ENCODE results near the gene ZBTB5.
"Not testable (repeated sequence)": the region's sequence is repeated elsewhere in the genome, so short reads cannot be mapped to it uniquely, and the experiment has no call there.

ZBTB5 gene

GRCh38 chr9:37447111-37447510, 18.1 kb downstream of the ZBTB5 start:
- no peak for DNase-seq

- no peak for DNase-seq
Observed at GRCh38 chr9:37446401-37446800, 18.8 kb downstream of the ZBTB5 start.

GRCh38 chr9:37445832-37446231, 19.4 kb downstream of the ZBTB5 start:
- no peak for DNase-seq

DNA sequence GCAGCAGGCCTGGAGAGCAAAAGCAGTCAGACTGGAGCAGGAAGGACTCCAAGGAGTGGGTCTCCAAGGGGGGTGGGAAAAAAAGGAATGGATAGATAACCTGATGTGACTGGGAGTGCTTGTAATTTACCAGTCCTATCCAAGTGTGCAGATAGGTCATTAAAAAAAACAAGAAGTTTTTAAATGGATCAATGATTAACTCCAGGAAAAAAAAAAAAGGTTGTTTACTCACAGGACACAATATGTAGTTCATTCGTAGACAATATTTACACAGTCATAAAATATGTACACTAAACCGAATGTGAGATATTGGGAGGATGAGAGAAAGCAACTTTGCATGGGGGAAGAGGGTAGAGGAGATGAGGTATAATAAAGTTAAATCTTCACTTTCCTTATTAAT, 20.4 kb downstream of the ZBTB5 start:
- DNase-seq: no peak

- no peak for DNase-seq
Observed at GRCh38 chr9:37443566-37443965, 21.7 kb downstream of the ZBTB5 start.

- no peak for DNase-seq
Observed at GRCh38 chr9:37442556-37442955, 22.7 kb downstream of the ZBTB5 start.

DNA sequence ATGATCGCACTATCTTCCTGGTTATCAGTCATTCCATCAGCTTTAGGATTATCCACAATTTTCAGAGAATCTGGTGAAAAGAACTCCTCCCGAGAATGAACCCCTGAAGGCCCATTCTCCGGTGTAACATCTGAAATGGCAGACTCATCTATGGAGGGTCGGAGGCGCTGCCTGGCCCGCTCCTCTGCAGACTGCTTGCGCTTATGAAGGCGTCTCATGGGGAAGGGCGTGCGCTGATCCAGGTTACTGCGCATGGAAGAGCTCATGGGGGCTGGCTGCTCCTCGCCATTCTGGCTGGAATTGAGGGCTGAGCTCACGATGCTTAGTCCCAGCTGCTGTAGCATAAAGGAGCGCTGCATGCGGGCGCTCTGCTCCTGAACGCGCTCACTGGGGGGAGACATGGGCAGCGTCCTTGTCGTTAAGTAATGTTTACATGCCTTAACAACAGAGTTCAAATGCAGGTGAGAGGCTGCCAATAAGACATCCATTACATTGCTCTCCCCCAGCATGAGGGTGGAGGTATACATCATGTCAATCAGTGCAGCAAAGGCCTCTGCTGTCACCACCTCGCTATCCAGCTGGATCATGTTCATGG, 23.4 kb downstream of the ZBTB5 start:
- no peak for DNase-seq

DNA sequence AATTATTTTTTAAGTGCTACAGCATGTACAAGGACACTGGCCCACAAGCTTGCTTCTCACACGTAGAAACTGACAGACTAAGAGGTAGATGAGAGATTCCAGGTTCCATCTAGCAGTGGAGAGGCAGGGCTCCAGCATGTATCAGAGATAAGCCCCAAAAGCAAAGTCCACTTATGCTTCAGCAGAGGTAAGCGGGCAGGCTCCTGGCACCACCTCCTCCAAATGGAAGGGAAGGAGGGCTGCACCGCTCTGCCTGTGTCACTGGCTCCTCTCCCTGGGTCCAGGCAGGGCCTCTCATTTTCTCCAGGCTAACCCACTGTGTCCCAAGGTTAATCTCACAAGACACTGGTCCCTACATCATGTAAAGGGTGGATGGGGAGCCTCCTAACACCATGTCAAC, 26.9 kb downstream of the ZBTB5 start:
- DNase-seq: no peak

DNA sequence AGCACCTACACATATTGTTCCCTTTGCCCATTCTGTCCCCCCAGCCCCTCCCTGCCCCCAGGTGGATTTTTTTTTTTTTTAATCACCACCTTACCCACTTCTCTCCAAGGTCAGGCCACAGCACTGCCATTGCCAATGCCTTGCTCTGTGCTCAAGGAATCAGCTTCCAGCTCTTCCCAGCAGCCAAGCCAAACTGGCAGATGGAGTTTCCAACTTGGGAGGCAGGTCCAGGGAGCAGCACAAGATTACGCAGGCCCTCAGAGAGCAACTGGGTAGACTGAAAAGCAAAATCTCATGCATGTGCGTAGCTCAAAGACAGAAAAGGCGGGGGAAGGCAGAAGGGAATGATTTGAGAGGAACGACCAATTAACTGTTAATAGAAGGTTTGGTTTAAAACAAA, 27.6 kb downstream of the ZBTB5 start:
- DNase-seq: no peak

DNA sequence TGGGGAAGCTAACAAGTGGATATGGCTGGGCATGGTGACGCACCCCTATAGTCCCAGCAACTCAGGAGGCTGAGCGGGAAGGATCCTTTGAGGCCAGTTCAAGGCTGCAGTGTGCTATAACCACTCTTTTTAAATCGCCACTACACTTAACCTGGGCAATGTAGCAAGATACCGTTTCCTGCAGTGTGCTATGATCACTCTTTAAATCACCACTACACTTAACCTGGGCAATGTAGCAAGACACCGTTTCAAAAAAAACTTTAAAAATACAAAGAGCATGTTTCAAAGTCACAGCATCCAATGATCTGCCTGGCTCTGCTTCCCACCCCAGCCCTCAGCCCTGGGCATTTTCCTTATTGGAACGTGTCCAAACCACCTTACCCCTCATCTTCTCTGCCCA, 28.2 kb downstream of the ZBTB5 start:
- no peak for DNase-seq

- DNase-seq: no peak
Observed at GRCh38 chr9:37436540-37436939, 28.7 kb downstream of the ZBTB5 start.

DNA sequence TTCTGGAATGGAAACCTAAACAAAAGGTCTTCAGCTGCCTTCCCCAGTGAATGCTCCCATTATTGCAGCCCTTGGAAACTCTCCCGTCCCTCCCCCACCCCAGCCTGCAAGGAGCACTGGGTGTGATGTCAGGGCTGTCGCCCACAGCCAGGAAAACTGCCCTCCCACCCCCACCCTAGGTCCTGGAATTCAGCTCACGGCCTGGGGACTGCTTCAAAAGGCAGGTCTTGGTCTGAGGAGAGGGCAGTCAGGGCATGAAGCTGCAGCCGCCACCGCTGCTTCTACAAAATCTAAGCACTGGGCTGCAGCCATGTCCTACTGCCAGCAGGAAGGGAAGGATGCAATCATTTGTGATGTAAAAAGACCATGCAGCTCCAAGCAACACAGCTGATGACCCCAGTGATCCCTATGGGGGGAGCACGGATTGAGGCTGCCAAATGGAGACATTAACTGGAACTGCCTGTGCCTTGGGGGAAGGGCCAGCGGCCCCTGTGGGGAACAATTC, 31.3 kb downstream of the ZBTB5 start:
- DNase-seq: no peak

DNA sequence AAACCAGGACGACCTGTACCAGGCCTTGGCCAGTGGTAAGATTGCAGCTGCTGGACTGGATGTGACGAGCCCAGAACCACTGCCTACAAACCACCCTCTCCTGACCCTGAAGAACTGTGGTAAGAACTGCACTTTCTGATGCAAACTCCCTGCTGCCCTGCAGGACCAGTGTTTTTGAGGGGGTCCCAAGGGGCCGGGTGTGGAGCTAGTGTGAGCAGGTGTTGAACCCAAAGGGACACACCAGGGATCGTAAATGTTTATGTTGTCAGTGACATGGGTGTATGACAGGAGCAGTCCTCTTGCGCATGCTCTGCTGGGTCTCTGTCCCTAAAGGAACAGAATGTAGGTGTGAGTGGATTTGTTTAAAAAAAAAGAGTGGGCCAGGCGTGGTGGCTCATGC, 33.2 kb downstream of the ZBTB5 start:
- DNase-seq: no peak

DNA sequence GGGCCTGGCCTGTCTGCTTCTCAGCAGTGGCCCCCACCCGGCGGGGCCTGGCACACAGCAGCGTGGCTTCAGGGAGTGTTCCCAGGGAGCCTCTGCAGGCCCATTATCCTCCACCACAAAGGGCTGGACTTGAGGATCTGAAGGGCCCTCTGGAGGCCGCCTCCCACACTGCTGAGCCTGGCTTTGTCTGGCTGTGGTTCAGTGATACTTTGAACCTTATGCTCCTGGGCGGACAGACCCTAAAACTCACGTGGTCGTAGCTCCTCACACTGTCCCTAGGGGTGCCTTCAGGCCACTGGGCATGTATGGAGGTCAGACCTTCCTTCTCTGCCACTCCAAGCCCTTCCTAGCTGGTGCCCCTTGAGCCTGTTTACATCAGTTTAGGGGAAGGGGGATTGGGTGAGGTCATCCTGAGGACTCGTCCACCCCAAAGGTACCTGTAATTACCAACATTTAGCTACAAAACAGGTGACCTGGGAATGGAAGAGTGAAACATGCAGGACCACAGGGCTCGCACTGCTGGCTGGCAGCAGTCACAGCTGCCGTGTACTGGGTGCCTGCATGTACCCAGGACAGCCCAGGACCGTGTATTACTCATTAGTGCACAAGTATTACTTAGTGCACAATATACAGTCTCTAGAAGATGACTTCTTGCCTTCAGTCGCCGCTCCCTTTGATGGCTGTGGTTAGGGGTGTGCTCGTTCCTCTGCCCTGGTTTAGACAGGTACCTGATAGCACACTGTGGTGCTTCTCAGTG, 34.2 kb downstream of the ZBTB5 start:
- no peak for DNase-seq

DNA sequence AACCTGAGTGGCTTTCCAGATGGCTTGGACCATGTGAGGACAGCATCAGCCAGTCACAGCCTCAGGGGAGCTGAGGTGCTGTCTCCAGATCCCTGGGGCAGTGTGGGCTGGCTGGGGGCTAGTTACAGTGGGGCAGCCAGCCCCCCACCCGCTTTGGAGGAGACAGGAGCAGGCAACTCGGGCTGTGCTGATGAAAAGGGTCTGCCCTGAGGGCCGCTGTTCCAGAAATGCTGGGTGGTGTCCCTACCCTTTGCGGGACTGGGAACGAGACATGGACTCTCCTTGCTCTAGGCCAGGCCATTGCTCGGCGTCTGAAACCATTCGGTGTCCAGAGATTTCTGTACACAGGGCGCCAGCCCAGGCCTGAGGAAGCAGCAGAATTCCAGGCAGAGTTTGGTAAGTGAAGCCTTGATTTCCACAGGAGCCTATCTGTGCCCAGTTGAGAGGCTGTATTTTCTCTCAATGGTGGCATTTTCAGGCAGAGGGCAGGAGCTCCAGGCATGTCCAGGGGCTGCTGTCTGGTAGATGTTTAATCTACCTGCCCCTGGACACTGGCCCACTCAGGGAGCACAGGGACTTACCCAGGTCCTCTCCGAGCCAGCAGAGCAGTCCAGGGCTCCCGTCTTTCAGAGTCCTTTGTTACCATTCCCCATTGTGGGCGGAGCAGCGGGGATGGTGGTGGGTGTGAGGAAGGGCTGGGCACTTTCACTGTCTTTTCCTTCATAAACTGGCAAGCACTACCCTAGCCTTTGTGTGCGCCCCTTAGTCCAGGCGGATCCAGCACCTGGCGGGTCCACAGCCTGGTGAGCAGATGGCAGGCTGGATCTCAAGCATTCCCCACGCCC, 35.6 kb downstream of the ZBTB5 start:
- no peak for DNase-seq

DNA sequence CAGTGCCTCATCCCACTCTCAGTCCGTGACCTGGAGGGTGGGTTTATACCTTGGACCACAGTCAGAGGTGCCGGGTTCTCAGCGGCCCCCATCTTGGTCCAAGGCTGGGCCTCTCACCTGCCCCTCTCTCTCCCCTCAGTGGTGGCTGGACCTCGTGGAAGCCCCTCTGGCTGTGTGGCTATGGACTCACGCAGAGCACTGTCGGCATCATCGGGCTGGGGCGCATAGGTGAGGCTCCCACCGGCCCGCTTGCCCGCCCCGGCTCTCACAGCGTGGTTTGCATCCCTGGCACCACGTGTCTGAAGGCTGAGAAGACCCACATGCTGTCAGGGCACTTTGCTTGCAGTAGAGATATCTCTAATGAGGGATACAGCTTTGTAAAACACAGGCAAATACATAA, 36.9 kb downstream of the ZBTB5 start:
- no peak for DNase-seq

- DNase-seq: no peak
Observed at GRCh38 chr9:37426846-37427245, 38.4 kb downstream of the ZBTB5 start.

GRCh38 chr9:37426431-37426830, 38.8 kb downstream of the ZBTB5 start:
- DNase-seq: not testable (repeated sequence)

DNA sequence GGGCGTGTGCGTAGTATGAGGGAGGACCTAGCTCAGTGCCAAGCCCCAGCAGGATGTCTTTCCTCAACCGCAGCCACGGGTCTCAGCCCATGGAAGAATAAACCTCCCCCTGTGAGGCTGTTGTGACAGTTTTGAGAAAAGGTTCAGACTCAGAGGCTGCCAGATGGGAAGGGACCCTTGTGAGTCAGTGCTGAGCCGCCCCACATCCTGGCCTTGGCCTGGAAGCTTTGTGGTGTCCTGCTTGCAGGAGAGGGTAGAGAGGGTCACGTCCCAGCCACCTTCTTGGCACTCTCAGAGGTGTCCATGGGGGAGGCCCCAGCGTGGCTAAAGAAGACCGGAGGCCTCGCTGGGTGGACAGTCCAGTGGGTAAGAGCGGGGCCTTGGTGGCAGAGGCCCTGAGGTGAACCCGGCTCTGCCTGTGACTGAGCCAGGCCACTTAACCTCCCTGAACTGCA, 39.9 kb downstream of the ZBTB5 start:
- DNase-seq: no peak

GRCh38 chr9:37424686-37425297, 40.5 kb downstream of the ZBTB5 start:
- DNase-seq: no peak

DNA sequence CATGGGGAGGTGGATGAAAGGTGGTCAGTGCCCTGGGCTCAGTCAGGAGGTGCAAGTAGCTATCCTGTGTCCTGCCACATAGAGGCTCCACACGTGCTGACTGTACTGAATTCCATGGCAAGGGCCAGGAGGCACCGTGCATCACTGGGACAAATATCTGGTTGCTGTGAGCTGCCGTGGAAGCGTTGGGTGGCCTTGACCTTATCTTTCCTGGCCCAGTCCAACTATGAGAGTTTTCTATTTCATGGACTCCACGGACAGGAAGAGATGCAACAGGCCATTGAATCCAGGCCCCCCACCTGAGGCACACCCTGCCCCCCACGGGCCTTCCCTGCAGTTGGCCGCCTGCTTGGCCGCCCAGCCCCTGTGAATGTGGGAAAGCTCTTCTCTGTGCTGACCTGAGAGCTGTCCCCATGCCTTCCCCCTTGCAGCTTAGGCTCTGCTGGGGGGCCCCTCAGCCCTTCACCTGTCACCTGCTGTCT, 41.0 kb downstream of the ZBTB5 start:
- no peak for DNase-seq

DNA sequence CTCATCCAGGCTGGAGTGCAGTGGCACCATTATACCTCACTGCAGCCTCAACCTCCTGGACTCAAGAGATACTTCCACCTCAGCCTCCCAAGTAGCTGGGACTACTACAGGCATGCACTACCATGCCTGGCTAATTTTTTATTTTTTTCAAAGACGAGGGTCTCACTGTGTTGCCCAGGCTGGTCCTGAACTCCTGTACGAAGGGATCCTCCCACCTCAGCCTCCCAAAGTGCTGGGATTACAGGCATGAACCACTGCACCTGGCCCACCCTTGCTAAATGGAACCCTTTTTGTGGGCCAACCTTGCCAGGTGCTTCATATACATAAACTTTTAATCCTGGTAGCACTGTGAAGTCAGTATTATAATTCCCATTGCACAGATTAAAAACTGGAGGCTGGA, 41.7 kb downstream of the ZBTB5 start:
- no peak for DNase-seq
